ENCODE data around the gene NXPE4. TPM values are rescaled to one million over a fixed set of nuclear protein-coding genes. Genes with fewer than 3 reads are reported as not detected.

Gene NXPE4
- total and polyA plus RNA-seq, 12 donors: not detected

GRCh38 chr11:114553642-114554041 is 41.9 kb downstream of the NXPE4 start:
- TF ChIP-seq CTCF (IDR thresholded peaks at IDR 0.05): no peak
- DNase-seq (no peak), ATAC-seq (no peak)
- Histone ChIP-seq H3K27me3 (no peaks in the 10 kb centered on the region), H3K4me1 (no peaks in the 10 kb centered on the region), H3K27ac (no peak overlapping the region), H3K9me3 (no peaks in the 10 kb centered on the region), H3K36me3 (no peaks in the 10 kb centered on the region), H3K4me3 (no peak overlapping the region)
- intact Hi-C loops (cut with DNase I): no loop called here
- 84 to 86% methylated on average over 2 of the region's 2 CpGs for WGBS, 2 donors

GRCh38 chr11:114551060-114551459 is 44.5 kb downstream of the NXPE4 start:
- no peak overlapping the region for H3K4me3 ChIP-seq
- DNase-seq (no peak), ATAC-seq (no peak)
- no peak overlapping the region for H3K27ac ChIP-seq
- no peaks in the 10 kb centered on the region for H3K27me3 ChIP-seq
- TF ChIP-seq CTCF (IDR thresholded peaks at IDR 0.05): no peak
- no peaks in the 10 kb centered on the region for H3K4me1 ChIP-seq
- H3K9me3 ChIP-seq: no peaks in the 10 kb centered on the region
- 87 to 92% methylated on average over 4 of the region's 4 CpGs for WGBS, 2 donors
- H3K36me3 ChIP-seq: no peaks in the 10 kb centered on the region
- intact Hi-C loops (cut with DNase I): no loop called here

- 71 to 81% methylated on average over 2 of the region's 2 CpGs for WGBS, 2 donors
- Histone ChIP-seq H3K36me3 (no peaks in the 10 kb centered on the region), H3K4me1 (no peaks in the 10 kb centered on the region), H3K27ac (no peak overlapping the region), H3K27me3 (no peaks in the 10 kb centered on the region), H3K4me3 (no peak overlapping the region), H3K9me3 (peaks cover 0 to 18% (median 6%) of the 10 kb centered on the region in 11 donors)
- intact Hi-C loops (cut with DNase I): no loop called here
- DNase-seq (no peak), ATAC-seq (no peak)
- TF ChIP-seq CTCF (IDR thresholded peaks at IDR 0.05): no peak
Measured at GRCh38 chr11:114525682-114526081, 69.9 kb downstream of the NXPE4 start.

- Histone ChIP-seq H3K36me3 (no peaks in the 10 kb centered on the region), H3K4me3 (no peak overlapping the region), H3K4me1 (no peaks in the 10 kb centered on the region), H3K9me3 (peaks cover 0 to 18% (median 6%) of the 10 kb centered on the region in 11 donors), H3K27me3 (no peaks in the 10 kb centered on the region), H3K27ac (no peak overlapping the region)
- no peak for ATAC-seq
- no peak for DNase-seq
- WGBS, 2 donors: 87 to 91% methylated on average over 1 of the region's 1 CpG
- intact Hi-C loops (cut with DNase I): no loop called here
- TF ChIP-seq CTCF (IDR thresholded peaks at IDR 0.05): no peak
Measured at GRCh38 chr11:114524122-114524521, 71.5 kb downstream of the NXPE4 start.
